HepG2 (cell line): Measurements from ENCODE around the gene ATP8A1. TPM values are rescaled to one million over a fixed set of nuclear protein-coding genes. Genes with fewer than 3 reads are reported as not detected.
A peak's percentile ranks its signal among the peaks of the same experiment; 100 is the strongest.

Experiments used
- ATAC-seq: fragments of 200-7000 bp; cut with Tn5 transposase; 3 replicates; pipeline ENCODE4 v1.9.1; 2020; ENCODE audit warnings: mild to moderate bottlenecking, moderate library complexity
- BruUV-seq: library from RNA; stranded (reverse); fragments of 400-500 nt; replicated peaks from 2 replicates; lab custom pipeline; 2021; lab: Mats Ljungman, UMichigan
- CTCF ChIA-PET: fragments of 300-600 bp; formaldehyde crosslinking; extraction: SDS; loops from one replicate; lab custom pipeline; 2021; ENCODE audit warnings: low total read pairs, inconsistent platforms, low intra/inter-chr PET ratio; lab: Yijun Ruan, JAX
- POLR2A ChIA-PET: fragments of 350-600 bp; sonication (Branson Sonifier 250); formaldehyde crosslinking; loops from one replicate; lab custom pipeline; 2020; ENCODE audit warnings: antibody characterized with exemption, inconsistent platforms; lab: Yijun Ruan, JAX
- DNase-seq: peaks from one replicate; pipeline ENCODE4 v3.0.0-alpha.2; 2015; ENCODE audit warnings: low spot score
- FAIRE-seq: peaks from 3 replicates; lab custom pipeline; 2011; peaks lifted over from hg19 to GRCh38; lab: Jason Lieb, UNC
- H2AFZ ChIP-seq: one replicate; pipeline ENCODE4 v1.6.1; 2011; ENCODE audit warnings: low read length, inconsistent platforms
- H3K27ac ChIP-seq: fragments of 300-600 bp; 3 replicates; pipeline ENCODE4 v1.8.0; 2011; ENCODE audit warnings: mixed run types, mild to moderate bottlenecking, mixed read lengths, low read length, inconsistent platforms; ENCODE audit not compliant: insufficient read depth; ENCODE audit errors: extremely low read length
- H3K27me3 ChIP-seq, 2 experiments: fragments of 200-600 bp in 1 of 2; 2 replicates in 1 of 2; 3 replicates in 1 of 2; pipeline versions ENCODE4 v1.6.0 to v1.8.0; 2011; ENCODE audit warnings: low read length in 2 of 2, mild to moderate bottlenecking in 2 of 2, moderate library complexity in 2 of 2, inconsistent platforms in 1 of 2; ENCODE audit not compliant: insufficient read depth in 2 of 2, control insufficient read depth in 1 of 2
- H3K36me3 ChIP-seq, 2 experiments: fragments of 200-600 bp in 1 of 2; replicated peaks in 1 of 2; 2 replicates in 1 of 2; 3 replicates in 1 of 2; pipeline versions ENCODE4 v1.5.1 to v1.8.0; 2011; ENCODE audit warnings: low read length in 2 of 2, inconsistent platforms in 1 of 2; ENCODE audit not compliant: insufficient read depth in 2 of 2, control insufficient read depth in 1 of 2
- H3K4me1 ChIP-seq: 2 replicates; pipeline ENCODE4 v1.5.1; 2012; ENCODE audit warnings: low read length, inconsistent platforms; ENCODE audit not compliant: insufficient read depth
- H3K4me2 ChIP-seq: 2 replicates; pipeline ENCODE4 v1.6.0; 2011; ENCODE audit warnings: low read depth, low read length, inconsistent platforms
- H3K4me3 ChIP-seq, 3 experiments: fragments of 200-600 bp in 1 of 3; sonication (generic), shearing (Covaris generic) in 1 of 3; replicated peaks in 1 of 3; 2 replicates each; pipeline ENCODE4 v1.5.1; 2011 to 2016; ENCODE audit warnings: low read length in 3 of 3, inconsistent platforms in 2 of 3, low read depth in 2 of 3, mild to moderate bottlenecking in 2 of 3, control low read depth in 1 of 3, mixed read lengths in 1 of 3; ENCODE audit not compliant: insufficient read depth in 1 of 3
- H3K79me2 ChIP-seq: one replicate; pipeline ENCODE4 v1.6.1; 2011; ENCODE audit warnings: low read length, inconsistent platforms; ENCODE audit not compliant: insufficient read depth
- H3K9ac ChIP-seq: 2 replicates; pipeline ENCODE4 v1.6.0; 2011; ENCODE audit warnings: mild to moderate bottlenecking, low read depth, low read length, inconsistent platforms; ENCODE audit not compliant: insufficient read depth
- H3K9me3 ChIP-seq: 2 replicates; pipeline ENCODE4 v1.5.1; 2012; ENCODE audit warnings: mild to moderate bottlenecking, low read length
- H4K20me1 ChIP-seq: 2 replicates; pipeline ENCODE4 v1.6.0; 2011; ENCODE audit warnings: inconsistent platforms, mild to moderate bottlenecking, low read length, moderate library complexity; ENCODE audit not compliant: insufficient read depth
- CAMTA2 ChIP-seq: sonication (generic); formaldehyde crosslinking; IDR thresholded peaks from 2 replicates; pipeline ENCODE4 v1.4.0; 2020; ENCODE audit warnings: mild to moderate bottlenecking, missing genetic modification reagents, borderline replicate concordance
- HIVEP1 ChIP-seq: sonication (generic); formaldehyde crosslinking; IDR thresholded peaks from 2 replicates; pipeline ENCODE4 v1.4.0; 2020; ENCODE audit warnings: mild to moderate bottlenecking, missing genetic modification reagents
- HMG20B ChIP-seq: conservative IDR thresholded peaks from 2 replicates; pipeline ENCODE4 v1.6.1; 2016; ENCODE audit warnings: missing genetic modification reagents, missing compliant biosample characterization
- LCORL ChIP-seq, 2 experiments: fragments of 450-650 bp in 1 of 2; sonication (generic) in 1 of 2; formaldehyde crosslinking in 1 of 2; IDR thresholded peaks; 2 replicates each; pipeline versions ENCODE4 v1.5.0 to v1.6.1; 2017 to 2020; ENCODE audit warnings: antibody characterized with exemption in 1 of 2, missing genetic modification reagents in 1 of 2
- ZNF160 ChIP-seq: sonication (generic); formaldehyde crosslinking; IDR thresholded peaks from 2 replicates; pipeline ENCODE4 v1.8.0; 2022; ENCODE audit warnings: mild to moderate bottlenecking, inconsistent platforms, missing genetic modification reagents
- ZNF207 ChIP-seq: fragments of 450-650 bp; IDR thresholded peaks from 2 replicates; pipeline ENCODE4 v1.6.1; 2016; ENCODE audit warnings: antibody characterized with exemption, borderline replicate concordance
- ZNF574 ChIP-seq: sonication (generic); formaldehyde crosslinking; IDR thresholded peaks from 2 replicates; pipeline ENCODE4 v1.4.0; 2020; ENCODE audit warnings: missing genetic modification reagents
- ZSCAN22 ChIP-seq: sonication (generic); formaldehyde crosslinking; IDR thresholded peaks from 2 replicates; pipeline ENCODE4 v1.4.0; 2020; ENCODE audit warnings: mild to moderate bottlenecking, missing genetic modification reagents
- WGBS: methylation state at CpG from one replicate; pipeline ENCODE4 v1.1.6; 2017; ENCODE audit warnings: low lambda C conversion rate; 5-methylcytosine and 5-hydroxymethylcytosine counted together
- in situ Hi-C: cut with HindIII; loops from 2 replicates; pipeline ENCODE4 v1.10.0; 2017; ENCODE audit warnings: low pct_unique_long_range_greater_than_20kb; ENCODE audit not compliant: extremely low pct_ligation_motif_present
- intact Hi-C: fragments of 100-400 bp; cut with micrococcal nuclease; formaldehyde crosslinking; loops from one replicate; pipeline ENCODE4 v1.10.0; 2022; ENCODE audit not compliant: unreplicated experiment
- polyA plus RNA-seq, 8 experiments: library from polyadenylated mRNA; depleted of rRNA in 3 of 8; stranded (reverse) in 7 of 8; unstranded in 1 of 8; fragments of >200 nt; fragmentation: Illumina TruSeq in 4 of 8; extraction: Trizol in 4 of 8; gene quantifications; 2 replicates each; pipeline versions ENCODE4 v1.2.1 to v1.2.3, GENCODE V29; 2011 to 2016; ENCODE audit warnings: low read depth in 4 of 8, missing spikeins in 1 of 8, mixed read lengths in 1 of 8; ENCODE audit not compliant: insufficient read depth in 1 of 8
- total RNA-seq, 5 experiments: library from RNA; depleted of rRNA; stranded (reverse); fragments of >200 nt; fragmentation: Illumina TruSeq; extraction: Trizol; gene quantifications; 2 replicates each; pipeline ENCODE4 v1.2.3, GENCODE V29; 2016; ENCODE audit warnings: low read depth in 1 of 5
- TF ChIP-seq, protein P1 (sequence below): sonication (generic); formaldehyde crosslinking; IDR thresholded peaks from 2 replicates; pipeline ENCODE4 v1.8.1; 2023; ENCODE audit warnings: missing genetic modification reagents, inconsistent platforms, borderline replicate concordance

The ATP8A1 gene
- total and polyA plus RNA-seq, 2 of the 13 experiments (the other 11 are each of a cell fraction or from before 2014, with no cell fraction given) = 1.7 to 6.2 TPM

GRCh38 chr4:42452823-42453222 lies 204.1 kb downstream of the ATP8A1 start (continued):
- TF ChIP-seq ZNF574 (CRISPR knock-in tag) = no peak
- no peak for TF ChIP-seq ZNF207
- TF ChIP-seq ZSCAN22 (CRISPR knock-in tag) = no peak
- no peak for TF ChIP-seq CAMTA2
- no peak for TF ChIP-seq ZNF160 (CRISPR knock-in tag)

GRCh38 chr4:42446823-42447222 lies 210.1 kb downstream of the ATP8A1 start:
- in situ Hi-C loops (no loop called here), intact Hi-C loops (no loop called here)
- WGBS = 52% methylated on average over 5 of the region's 5 CpGs
- Histone ChIP-seq H3K9ac (no peak overlapping the region), H4K20me1 (no peaks in the 10 kb centered on the region), H3K4me2 (no peak overlapping the region), H3K27me3 (no peaks in the 10 kb centered on the region), H2AFZ (no peak overlapping the region), H3K9me3 (no peaks in the 10 kb centered on the region), H3K4me3 (no peak overlapping the region)
- FAIRE-seq = no peak
- CTCF ChIA-PET = no interaction called here
- DNase-seq = no peak
- TF ChIP-seq LCORL (IDR thresholded peaks at IDR 0.05) (peak; percentile 69; the same call in 1 of the 2 replicates), LCORL (CRISPR knock-in tag; IDR thresholded peaks at IDR 0.05) (no peak), HMG20B (no peak), HIVEP1 (CRISPR knock-in tag) (no peak)
- TF ChIP-seq, protein P1, sequence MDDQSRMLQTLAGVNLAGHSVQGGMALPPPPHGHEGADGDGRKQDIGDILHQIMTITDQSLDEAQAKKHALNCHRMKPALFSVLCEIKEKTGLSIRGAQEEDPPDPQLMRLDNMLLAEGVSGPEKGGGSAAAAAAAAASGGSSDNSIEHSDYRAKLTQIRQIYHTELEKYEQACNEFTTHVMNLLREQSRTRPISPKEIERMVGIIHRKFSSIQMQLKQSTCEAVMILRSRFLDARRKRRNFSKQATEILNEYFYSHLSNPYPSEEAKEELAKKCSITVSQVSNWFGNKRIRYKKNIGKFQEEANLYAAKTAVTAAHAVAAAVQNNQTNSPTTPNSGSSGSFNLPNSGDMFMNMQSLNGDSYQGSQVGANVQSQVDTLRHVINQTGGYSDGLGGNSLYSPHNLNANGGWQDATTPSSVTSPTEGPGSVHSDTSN (CRISPR knock-in tag) = no peak
- TF ChIP-seq, all 625 proteins: peak for 1
- BruUV-seq = no TSS peak
- no peak overlapping the region for H3K27ac ChIP-seq
- H3K4me1 ChIP-seq = no peaks in the 10 kb centered on the region
- POLR2A ChIA-PET = no interaction called here
- no peak for ATAC-seq
- H3K36me3 ChIP-seq = no peaks in the 10 kb centered on the region
- no peaks in the 10 kb centered on the region for H3K79me2 ChIP-seq
